Measurements from ENCODE around the gene ARPC1A. TPM values are rescaled to one million over a fixed set of nuclear protein-coding genes. Genes with fewer than 3 reads are reported as not detected.

The ARPC1A gene
- total and polyA plus RNA-seq, 10 donors = 64.5 to 124 (median 89.3) TPM

DNA sequence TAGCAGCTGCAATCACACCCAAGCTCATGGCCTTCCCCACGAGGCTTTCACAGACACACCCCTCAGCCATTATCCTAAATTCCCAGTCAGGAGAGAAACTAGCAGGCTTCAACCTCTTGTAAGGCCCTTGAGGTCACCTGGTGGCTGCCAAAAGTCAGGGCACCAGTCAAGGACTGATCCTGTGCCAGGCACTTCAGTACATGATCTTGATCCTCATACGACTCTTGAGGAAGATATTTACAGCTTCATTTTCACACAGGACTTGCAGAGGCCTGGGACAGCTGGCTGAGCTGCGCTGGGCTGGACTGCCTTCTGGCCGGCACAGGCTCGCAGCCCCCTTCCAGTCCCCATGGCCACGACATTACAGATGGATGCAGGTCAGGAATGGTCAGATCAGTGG, 73.9 kb downstream of the ARPC1A start:
- Histone ChIP-seq H3K27me3 (replicated peaks in 1 of 7) (no peaks in the 10 kb centered on the region), H3K9me3 (no peaks in the 10 kb centered on the region), H3K27ac (peak overlapping the region in 4 of 8 donors; percentile 7 to 60 (median 19)), H3K36me3 (peaks cover 0 to 100% (median 97%) of the 10 kb centered on the region in 6 donors), H3K4me1 (peaks cover 0 to 30% (median 0%) of the 10 kb centered on the region in 6 donors), H3K4me3 (no peak overlapping the region)
- 72 to 89% (median 81%) methylated on average over 6 of the region's 6 CpGs for WGBS, 5 donors
- intact Hi-C loops (cut with DNase I; ENCODE audit: low total_unique reads) = no loop called here
- TF ChIP-seq POLR2AphosphoS5 (IDR thresholded peaks at IDR 0.05) = peak in 2 of 3 donors; percentile 4 to 80
- TF ChIP-seq, protein P1, sequence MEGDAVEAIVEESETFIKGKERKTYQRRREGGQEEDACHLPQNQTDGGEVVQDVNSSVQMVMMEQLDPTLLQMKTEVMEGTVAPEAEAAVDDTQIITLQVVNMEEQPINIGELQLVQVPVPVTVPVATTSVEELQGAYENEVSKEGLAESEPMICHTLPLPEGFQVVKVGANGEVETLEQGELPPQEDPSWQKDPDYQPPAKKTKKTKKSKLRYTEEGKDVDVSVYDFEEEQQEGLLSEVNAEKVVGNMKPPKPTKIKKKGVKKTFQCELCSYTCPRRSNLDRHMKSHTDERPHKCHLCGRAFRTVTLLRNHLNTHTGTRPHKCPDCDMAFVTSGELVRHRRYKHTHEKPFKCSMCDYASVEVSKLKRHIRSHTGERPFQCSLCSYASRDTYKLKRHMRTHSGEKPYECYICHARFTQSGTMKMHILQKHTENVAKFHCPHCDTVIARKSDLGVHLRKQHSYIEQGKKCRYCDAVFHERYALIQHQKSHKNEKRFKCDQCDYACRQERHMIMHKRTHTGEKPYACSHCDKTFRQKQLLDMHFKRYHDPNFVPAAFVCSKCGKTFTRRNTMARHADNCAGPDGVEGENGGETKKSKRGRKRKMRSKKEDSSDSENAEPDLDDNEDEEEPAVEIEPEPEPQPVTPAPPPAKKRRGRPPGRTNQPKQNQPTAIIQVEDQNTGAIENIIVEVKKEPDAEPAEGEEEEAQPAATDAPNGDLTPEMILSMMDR (IDR thresholded peaks at IDR 0.05 in 8 of 11, conservative IDR thresholded peaks at IDR 0.05 in 3 of 11) = no peak
- TF ChIP-seq POLR2A (IDR thresholded peaks at IDR 0.05) = no peak
- DNase-seq = no peak

DNA sequence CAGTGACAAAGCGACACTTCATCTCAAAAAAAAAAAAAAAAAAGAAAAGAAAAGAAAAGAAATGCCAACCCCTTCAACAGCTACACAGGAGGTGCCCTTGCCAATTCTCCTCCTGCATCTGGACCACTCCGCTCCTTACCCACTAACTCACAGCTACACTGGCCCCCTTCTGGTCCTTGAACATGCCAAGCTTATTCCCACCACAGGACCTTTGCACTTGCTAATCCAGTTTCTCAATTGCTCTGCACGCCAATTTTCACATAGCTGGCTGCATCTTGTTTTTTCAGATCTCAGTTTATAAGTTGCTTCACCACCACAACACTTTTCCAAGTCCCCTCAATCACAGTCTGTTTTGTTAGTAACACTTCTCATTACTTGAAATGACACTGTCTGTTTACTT, 77.2 kb downstream of the ARPC1A start:
- intact Hi-C loops (cut with DNase I; ENCODE audit: low total_unique reads) = no loop called here
- no peak for DNase-seq
- WGBS, 5 donors = 94 to 98% (median 96%) methylated on average over 3 of the region's 3 CpGs

DNA sequence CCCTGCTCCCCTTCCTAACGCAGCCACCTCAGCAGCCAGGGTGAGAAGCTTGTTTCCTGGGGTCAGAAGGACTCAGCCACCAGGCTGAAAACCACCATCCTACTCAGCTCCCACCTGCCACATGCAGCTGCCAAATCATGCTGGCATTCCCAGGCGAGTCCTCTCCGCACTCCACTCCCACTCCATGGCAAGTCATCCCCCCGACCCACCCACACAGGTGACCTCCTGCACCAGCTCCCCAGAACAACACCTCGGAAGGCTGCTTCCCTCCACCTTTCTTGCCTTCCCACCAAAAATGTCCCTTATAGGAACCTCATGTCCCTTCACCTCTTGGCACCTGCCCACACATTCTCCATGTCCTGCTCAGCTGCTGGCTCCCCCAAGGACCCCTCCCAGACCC, 78.1 kb downstream of the ARPC1A start:
- no peaks in the 10 kb centered on the region for H3K27me3 ChIP-seq (replicated peaks in 1 of 7)
- H3K9me3 ChIP-seq = no peaks in the 10 kb centered on the region
- intact Hi-C loops (cut with DNase I; ENCODE audit: low total_unique reads) = no loop called here
- peaks cover 0 to 67% (median 61%) of the 10 kb centered on the region in 6 donors for H3K36me3 ChIP-seq
- TF ChIP-seq POLR2AphosphoS5 (IDR thresholded peaks at IDR 0.05) = peak in 1 of 3 donors; percentile 34
- TF ChIP-seq, protein P1 (IDR thresholded peaks at IDR 0.05 in 8 of 11, conservative IDR thresholded peaks at IDR 0.05 in 3 of 11) = no peak
- H3K4me1 ChIP-seq = peaks cover 18 to 48% (median 35%) of the 10 kb centered on the region in 6 donors
- 91 to 98% (median 93%) methylated on average over 5 of the region's 5 CpGs for WGBS, 5 donors
- no peak overlapping the region for H3K4me3 ChIP-seq
- H3K27ac ChIP-seq = peak overlapping the region in 1 of 8 donors; percentile 59
- DNase-seq = no peak

More for the DNA sequence above, 77.2 kb downstream of the ARPC1A start:
- Histone ChIP-seq H3K36me3 (peaks cover 0 to 77% (median 70%) of the 10 kb centered on the region in 6 donors), H3K4me1 (peaks cover 18 to 45% (median 32%) of the 10 kb centered on the region in 6 donors), H3K27ac (no peak overlapping the region), H3K9me3 (no peaks in the 10 kb centered on the region), H3K4me3 (no peak overlapping the region), H3K27me3 (replicated peaks in 1 of 7) (no peaks in the 10 kb centered on the region)
- TF ChIP-seq, protein P1 (IDR thresholded peaks at IDR 0.05 in 8 of 11, conservative IDR thresholded peaks at IDR 0.05 in 3 of 11) = no peak
- TF ChIP-seq POLR2AphosphoS5 (IDR thresholded peaks at IDR 0.05) = no peak
- no peak for TF ChIP-seq POLR2A (IDR thresholded peaks at IDR 0.05)

DNA sequence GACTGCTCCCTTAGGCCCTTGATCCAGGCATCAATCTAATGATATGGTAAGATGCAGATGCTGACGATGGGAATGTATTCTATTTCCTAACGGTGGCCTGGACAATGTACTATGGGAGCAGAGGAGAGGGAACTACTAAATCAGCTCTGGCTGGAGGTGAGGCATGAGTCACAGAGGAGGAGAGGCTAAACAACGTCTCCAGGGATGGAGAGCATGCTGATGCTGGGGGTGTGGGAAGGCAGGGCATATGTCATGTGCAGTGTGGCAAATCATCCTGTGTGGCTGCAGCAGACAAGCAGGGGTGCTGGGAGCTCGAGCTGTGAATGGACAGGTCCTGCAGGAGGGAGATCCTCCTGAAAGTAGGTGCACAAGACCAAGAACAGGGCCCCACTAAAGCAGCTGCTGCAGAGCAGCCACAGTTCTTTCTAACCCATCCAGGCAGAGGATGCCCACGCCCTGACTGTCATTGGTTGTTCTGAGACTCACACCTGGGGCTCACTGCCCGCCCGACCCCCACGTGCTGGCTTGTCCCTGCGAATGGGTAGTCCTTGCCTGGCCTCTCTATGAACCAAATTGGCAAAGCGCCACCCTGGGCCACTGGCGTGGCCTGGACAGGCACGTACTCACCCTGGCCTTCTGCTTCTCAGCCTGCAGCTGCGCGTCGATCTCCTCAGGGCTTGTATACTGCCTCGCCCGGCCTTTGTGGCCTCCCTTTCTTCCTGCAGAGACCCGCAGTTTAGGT, 78.7 kb downstream of the ARPC1A start:
- intact Hi-C loops (cut with DNase I; ENCODE audit: low total_unique reads) = no loop called here
- no peaks in the 10 kb centered on the region for H3K9me3 ChIP-seq
- H3K36me3 ChIP-seq = peaks cover 0 to 61% (median 55%) of the 10 kb centered on the region in 6 donors
- TF ChIP-seq POLR2A (IDR thresholded peaks at IDR 0.05) (no peak), POLR2AphosphoS5 (IDR thresholded peaks at IDR 0.05) (peak in 1 of 3 donors; percentile 47)
- no peak for DNase-seq
- peak overlapping the region in 1 of 8 donors; percentile 59 for H3K27ac ChIP-seq
- peaks cover 18 to 50% (median 36%) of the 10 kb centered on the region in 6 donors for H3K4me1 ChIP-seq
- WGBS, 5 donors = 86 to 91% (median 87%) methylated on average over 13 to 18 of the region's 18 CpGs
- H3K4me3 ChIP-seq = no peak overlapping the region
- no peaks in the 10 kb centered on the region for H3K27me3 ChIP-seq (replicated peaks in 1 of 7)

All from spleen (tissue), 11 donors.